Breast epithelium (tissue), 4 donors: Measurements from ENCODE around the gene RETREG2. TPM values are rescaled to one million over a fixed set of nuclear protein-coding genes. Genes with fewer than 3 reads are reported as not detected.

ENCODE experiments used
- DNase-seq, 2 donors: peaks; one replicate each; pipeline ENCODE4 v3.0.0-alpha.2; 2019; ENCODE audit warnings: low spot score in 2 of 2
- H3K27ac ChIP-seq, 2 donors: fragments of 200-600 bp; sonication (generic) in 1 of 2; one replicate each; pipeline ENCODE4 v1.5.1; 2016 to 2019; ENCODE audit warnings: mild to moderate bottlenecking in 1 of 2
- H3K27me3 ChIP-seq, 2 donors: fragments of 200-600 bp; sonication (generic) in 1 of 2; one replicate each; pipeline versions ENCODE4 v1.5.1 to v1.6.0; 2017 to 2019; ENCODE audit warnings: control low read depth in 1 of 2, mild to moderate bottlenecking in 1 of 2
- H3K36me3 ChIP-seq: fragments of 200-600 bp; one replicate; pipeline ENCODE4 v1.5.1; 2019
- H3K4me1 ChIP-seq, 2 donors: fragments of 200-600 bp; sonication (generic); one replicate each; pipeline ENCODE4 v1.5.1; 2016 to 2019; ENCODE audit warnings: control low read depth in 1 of 2
- H3K4me3 ChIP-seq, 3 donors: fragments of 200-600 bp; sonication (generic); 1 replicate in 2 of 3; 2 replicates in 1 of 3; pipeline ENCODE4 v1.5.1; 2016 to 2019; ENCODE audit warnings: mild to moderate bottlenecking in 3 of 3, moderate library complexity in 2 of 3
- H3K9me3 ChIP-seq, 2 donors: fragments of 200-600 bp; sonication (generic) in 1 of 2; one replicate each; pipeline ENCODE4 v1.5.1; 2016 to 2019; ENCODE audit warnings: control low read depth in 1 of 2
- CTCF ChIP-seq, 3 donors: fragments of 450-650 bp; IDR thresholded peaks; one replicate each; pipeline ENCODE4 v1.5.1; 2016 to 2017; ENCODE audit warnings: antibody characterized with exemption in 3 of 3, mild to moderate bottlenecking in 3 of 3, moderate library complexity in 3 of 3
- POLR2A ChIP-seq: fragments of 450-650 bp; IDR thresholded peaks from one replicate; pipeline ENCODE4 v1.6.1; 2016; ENCODE audit warnings: antibody characterized with exemption, mild to moderate bottlenecking, moderate library complexity
- POLR2AphosphoS5 ChIP-seq, 3 donors: sonication (generic); formaldehyde crosslinking; IDR thresholded peaks; one replicate each; pipeline ENCODE4 v1.6.1; 2017; ENCODE audit warnings: antibody characterized with exemption in 3 of 3
- intact Hi-C: fragments of 100-400 bp; cut with DNase I; formaldehyde crosslinking; loops from one replicate; pipeline ENCODE4 v1.15.1; 2023; ENCODE audit warnings: low total_unique reads
- total RNA-seq, 3 donors: library from RNA; depleted of rRNA; stranded (reverse); fragments of >200 nt; gene quantifications; one replicate each; pipeline ENCODE4 v1.1.0, GENCODE V29; 2016

The RETREG2 gene
- total RNA-seq, 3 donors from 2014 or later, result 58.7 to 79.7 (median 66.3) TPM

- intact Hi-C loops, result no loop called here
- TF ChIP-seq CTCF (IDR thresholded peaks at IDR 0.05) (no peak), POLR2AphosphoS5 (IDR thresholded peaks at IDR 0.05) (no peak), POLR2A (no peak)
- H3K4me1 ChIP-seq, result peaks cover 5 to 13% of the 10 kb centered on the region in 2 donors
- no peak for DNase-seq
- H3K36me3 ChIP-seq, result no peaks in the 10 kb centered on the region
- no peaks in the 10 kb centered on the region for H3K9me3 ChIP-seq
- no peaks in the 10 kb centered on the region for H3K27me3 ChIP-seq
- H3K27ac ChIP-seq, result peak overlapping the region; percentile 91 to 97
- peak overlapping the region; percentile 70 to 73 (median 71) for H3K4me3 ChIP-seq
Measured at GRCh38 chr2:219207134-219207883, 29.2 kb downstream of the RETREG2 start.

GRCh38 chr2:219207884-219208740, 30.0 kb downstream of the RETREG2 start:
- Histone ChIP-seq H3K9me3 (no peaks in the 10 kb centered on the region), H3K27ac (peak overlapping the region; percentile 91 to 97), H3K4me1 (peaks cover 5 to 13% of the 10 kb centered on the region in 2 donors), H3K27me3 (no peaks in the 10 kb centered on the region), H3K4me3 (peak overlapping the region in 2 of 3 donors; percentile 70 to 71), H3K36me3 (no peaks in the 10 kb centered on the region)
- TF ChIP-seq POLR2AphosphoS5 (IDR thresholded peaks at IDR 0.05) (no peak), POLR2A (no peak)
- DNase-seq, result no peak
- intact Hi-C loops, result no loop called here

GRCh38 chr2:219209236-219210195, 31.4 kb downstream of the RETREG2 start:
- H3K27me3 ChIP-seq, result no peaks in the 10 kb centered on the region
- intact Hi-C loops, result no loop called here
- TF ChIP-seq POLR2A, result no peak
- no peak for TF ChIP-seq POLR2AphosphoS5 (IDR thresholded peaks at IDR 0.05)
- no peak for TF ChIP-seq CTCF (IDR thresholded peaks at IDR 0.05)
- H3K36me3 ChIP-seq, result no peaks in the 10 kb centered on the region
- H3K9me3 ChIP-seq, result no peaks in the 10 kb centered on the region
- peak overlapping the region; percentile 2 to 91 for H3K27ac ChIP-seq
- H3K4me1 ChIP-seq, result peaks cover 5 to 13% of the 10 kb centered on the region in 2 donors
- no peak for DNase-seq
- no peak overlapping the region for H3K4me3 ChIP-seq

GRCh38 chr2:219210196-219210885, 32.3 kb downstream of the RETREG2 start:
- Histone ChIP-seq H3K27me3 (no peaks in the 10 kb centered on the region), H3K27ac (no peak overlapping the region), H3K4me3 (no peak overlapping the region), H3K36me3 (no peaks in the 10 kb centered on the region), H3K4me1 (peaks cover 5 to 13% of the 10 kb centered on the region in 2 donors), H3K9me3 (no peaks in the 10 kb centered on the region)
- intact Hi-C loops, result no loop called here
- DNase-seq, result no peak
- TF ChIP-seq POLR2A, result no peak
- no peak for TF ChIP-seq POLR2AphosphoS5 (IDR thresholded peaks at IDR 0.05)
- no peak for TF ChIP-seq CTCF (IDR thresholded peaks at IDR 0.05)
